GM12878 (cell line): ENCODE data around the gene NKD1. TPM values are rescaled to one million over a fixed set of nuclear protein-coding genes. Genes with fewer than 3 reads are reported as not detected.

Experiments used
- EGR1 ChIP-seq, 2 experiments: IDR thresholded peaks; 1 replicate in 1 of 2; 2 replicates in 1 of 2; pipeline ENCODE4 v1.6.1; 2011 to 2012; ENCODE audit warnings: low read depth in 2 of 2, low read length in 2 of 2, borderline replicate concordance in 1 of 2, mild to moderate bottlenecking in 1 of 2, moderate library complexity in 1 of 2
- MTA2 ChIP-seq: fragments of 450-650 bp; IDR thresholded peaks from 2 replicates; pipeline ENCODE4 v1.6.1; 2016; ENCODE audit warnings: low read depth, mild to moderate bottlenecking, moderate library complexity
- MTA3 ChIP-seq: IDR thresholded peaks from 2 replicates; pipeline ENCODE4 v1.6.1; 2012; ENCODE audit warnings: low read length, inconsistent platforms, borderline replicate concordance
- NR2F1 ChIP-seq: fragments of 450-650 bp; conservative IDR thresholded peaks from 2 replicates; pipeline ENCODE4 v1.6.1; 2017; ENCODE audit warnings: mild to moderate bottlenecking
- POU2F2 ChIP-seq: IDR thresholded peaks from 3 replicates; pipeline ENCODE4 v1.6.1; 2011; ENCODE audit warnings: low read depth, mild to moderate bottlenecking, low read length, borderline replicate concordance
- RELA ChIP-seq: fragments of 450-650 bp; IDR thresholded peaks from 2 replicates; pipeline ENCODE4 v1.8.0; 2014; ENCODE audit warnings: borderline replicate concordance; ENCODE audit not compliant: partially characterized antibody
- TCF12 ChIP-seq: IDR thresholded peaks from 2 replicates; pipeline ENCODE4 v1.6.1; 2011; ENCODE audit warnings: low read depth, mild to moderate bottlenecking, low read length
- ZNF274 ChIP-seq: IDR thresholded peaks from one replicate; pipeline ENCODE4 v1.8.0; 2011; ENCODE audit not compliant: insufficient read length, insufficient read depth
- polyA plus RNA-seq, 11 experiments: library from polyadenylated mRNA; depleted of rRNA in 4 of 11; unstranded in 6 of 11; stranded (reverse) in 5 of 11; fragments of >200 nt; fragmentation: Nextera tagmentation in 4 of 11; fragmentation: Illumina TruSeq in 1 of 11; extraction: Ambion mirVana in 4 of 11; extraction: Trizol in 1 of 11; gene quantifications; 1 replicate in 1 of 11; 2 replicates in 10 of 11; pipeline versions ENCODE4 v1.2.1 to v1.2.3, GENCODE V29; 2011 to 2016; ENCODE audit warnings: inconsistent platforms in 2 of 11, missing spikeins in 2 of 11, low read depth in 1 of 11
- total RNA-seq, 4 experiments: library from RNA; depleted of rRNA in 3 of 4; stranded (reverse); fragments of >200 nt in 3 of 4; fragmentation: Illumina TruSeq in 1 of 4; extraction: Trizol in 1 of 4; gene quantifications; 2 replicates each; pipeline versions ENCODE4 v1.2.1 to v1.2.3, GENCODE V29; 2013 to 2021
- TF ChIP-seq, protein P1 (sequence below): fragments of 450-650 bp; IDR thresholded peaks from 2 replicates; pipeline ENCODE4 v1.6.1; 2017; ENCODE audit warnings: mild to moderate bottlenecking, moderate library complexity
- TF ChIP-seq, protein P2 (sequence below): IDR thresholded peaks from 2 replicates; pipeline ENCODE4 v1.6.1; 2012; ENCODE audit warnings: low read depth, low read length, improper control_type of control experiment
- TF ChIP-seq, protein P3 (sequence below): IDR thresholded peaks from 2 replicates; pipeline ENCODE4 v1.6.1; 2012; ENCODE audit warnings: low read depth, low read length, improper control_type of control experiment
- TF ChIP-seq, protein P4 (sequence below): IDR thresholded peaks from 2 replicates; pipeline ENCODE4 v1.6.1; 2011; ENCODE audit warnings: borderline replicate concordance, low read depth, mild to moderate bottlenecking, moderate library complexity, mixed read lengths, low read length; ENCODE audit not compliant: insufficient read depth; ENCODE audit errors: extremely low read length
- TF ChIP-seq, protein P5 (sequence below): fragments of 450-650 bp; formaldehyde crosslinking; IDR thresholded peaks from 2 replicates; pipeline ENCODE4 v1.5.0; 2022; ENCODE audit warnings: mild to moderate bottlenecking, missing genetic modification characterization

The NKD1 gene
- total and polyA plus RNA-seq, 10 of the 15 experiments (the other 5 are each of a cell fraction or from before 2014, with no cell fraction given) = under 0.01 to 0.49 (median 0.04) TPM; not detected in 2

DNA sequence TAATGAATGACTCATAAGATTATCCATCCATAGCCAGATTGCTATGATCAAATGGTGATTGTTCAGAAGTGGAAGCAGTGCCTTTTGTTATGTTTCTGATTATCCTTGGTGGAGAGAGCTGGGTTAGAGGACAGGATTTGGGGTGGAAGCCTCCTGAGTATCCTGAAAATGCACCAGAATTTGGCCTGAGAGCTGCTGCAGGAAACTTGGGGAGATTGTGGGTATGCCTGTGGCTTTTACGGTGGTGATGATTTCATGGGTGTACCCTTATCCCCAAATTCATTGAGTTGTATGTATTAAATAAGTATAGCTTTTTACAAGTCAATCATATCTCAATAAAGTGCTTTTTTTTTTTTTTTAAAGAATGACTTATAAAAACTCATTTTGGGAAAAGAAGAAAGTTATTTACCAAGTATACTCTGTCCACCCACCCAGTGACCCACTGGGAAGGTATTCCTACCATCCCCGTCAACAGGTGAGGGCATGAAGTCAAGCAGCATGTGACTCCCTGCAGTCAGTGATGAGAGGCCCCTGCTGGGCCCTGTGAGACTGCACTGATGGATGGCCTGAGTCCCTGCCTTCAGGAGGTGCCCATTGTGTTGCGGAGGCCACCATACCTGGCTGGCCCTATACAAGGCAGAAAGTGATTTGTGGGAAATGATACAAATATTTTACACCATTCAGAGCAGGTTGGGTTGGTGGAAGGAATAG, 28.4 kb downstream of the NKD1 start (continued):
- TF ChIP-seq, protein P1, sequence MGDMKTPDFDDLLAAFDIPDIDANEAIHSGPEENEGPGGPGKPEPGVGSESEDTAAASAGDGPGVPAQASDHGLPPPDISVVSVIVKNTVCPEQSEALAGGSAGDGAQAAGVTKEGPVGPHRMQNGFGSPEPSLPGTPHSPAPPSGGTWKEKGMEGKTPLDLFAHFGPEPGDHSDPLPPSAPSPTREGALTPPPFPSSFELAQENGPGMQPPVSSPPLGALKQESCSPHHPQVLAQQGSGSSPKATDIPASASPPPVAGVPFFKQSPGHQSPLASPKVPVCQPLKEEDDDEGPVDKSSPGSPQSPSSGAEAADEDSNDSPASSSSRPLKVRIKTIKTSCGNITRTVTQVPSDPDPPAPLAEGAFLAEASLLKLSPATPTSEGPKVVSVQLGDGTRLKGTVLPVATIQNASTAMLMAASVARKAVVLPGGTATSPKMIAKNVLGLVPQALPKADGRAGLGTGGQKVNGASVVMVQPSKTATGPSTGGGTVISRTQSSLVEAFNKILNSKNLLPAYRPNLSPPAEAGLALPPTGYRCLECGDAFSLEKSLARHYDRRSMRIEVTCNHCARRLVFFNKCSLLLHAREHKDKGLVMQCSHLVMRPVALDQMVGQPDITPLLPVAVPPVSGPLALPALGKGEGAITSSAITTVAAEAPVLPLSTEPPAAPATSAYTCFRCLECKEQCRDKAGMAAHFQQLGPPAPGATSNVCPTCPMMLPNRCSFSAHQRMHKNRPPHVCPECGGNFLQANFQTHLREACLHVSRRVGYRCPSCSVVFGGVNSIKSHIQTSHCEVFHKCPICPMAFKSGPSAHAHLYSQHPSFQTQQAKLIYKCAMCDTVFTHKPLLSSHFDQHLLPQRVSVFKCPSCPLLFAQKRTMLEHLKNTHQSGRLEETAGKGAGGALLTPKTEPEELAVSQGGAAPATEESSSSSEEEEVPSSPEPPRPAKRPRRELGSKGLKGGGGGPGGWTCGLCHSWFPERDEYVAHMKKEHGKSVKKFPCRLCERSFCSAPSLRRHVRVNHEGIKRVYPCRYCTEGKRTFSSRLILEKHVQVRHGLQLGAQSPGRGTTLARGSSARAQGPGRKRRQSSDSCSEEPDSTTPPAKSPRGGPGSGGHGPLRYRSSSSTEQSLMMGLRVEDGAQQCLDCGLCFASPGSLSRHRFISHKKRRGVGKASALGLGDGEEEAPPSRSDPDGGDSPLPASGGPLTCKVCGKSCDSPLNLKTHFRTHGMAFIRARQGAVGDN = no peak
- TF ChIP-seq MTA2 (no peak), MTA3 (no peak), NR2F1 (no peak), EGR1 (IDR thresholded peaks at IDR 0.05; ENCODE audit: borderline replicate concordance in 1 of 2, low read depth in 2 of 2, low read length in 2 of 2) (no peak), POU2F2 (no peak), RELA (no peak), ZNF274 (no peak), TCF12 (no peak)
- TF ChIP-seq, protein P2, sequence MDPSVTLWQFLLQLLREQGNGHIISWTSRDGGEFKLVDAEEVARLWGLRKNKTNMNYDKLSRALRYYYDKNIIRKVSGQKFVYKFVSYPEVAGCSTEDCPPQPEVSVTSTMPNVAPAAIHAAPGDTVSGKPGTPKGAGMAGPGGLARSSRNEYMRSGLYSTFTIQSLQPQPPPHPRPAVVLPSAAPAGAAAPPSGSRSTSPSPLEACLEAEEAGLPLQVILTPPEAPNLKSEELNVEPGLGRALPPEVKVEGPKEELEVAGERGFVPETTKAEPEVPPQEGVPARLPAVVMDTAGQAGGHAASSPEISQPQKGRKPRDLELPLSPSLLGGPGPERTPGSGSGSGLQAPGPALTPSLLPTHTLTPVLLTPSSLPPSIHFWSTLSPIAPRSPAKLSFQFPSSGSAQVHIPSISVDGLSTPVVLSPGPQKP = no peak
- TF ChIP-seq, protein P3, sequence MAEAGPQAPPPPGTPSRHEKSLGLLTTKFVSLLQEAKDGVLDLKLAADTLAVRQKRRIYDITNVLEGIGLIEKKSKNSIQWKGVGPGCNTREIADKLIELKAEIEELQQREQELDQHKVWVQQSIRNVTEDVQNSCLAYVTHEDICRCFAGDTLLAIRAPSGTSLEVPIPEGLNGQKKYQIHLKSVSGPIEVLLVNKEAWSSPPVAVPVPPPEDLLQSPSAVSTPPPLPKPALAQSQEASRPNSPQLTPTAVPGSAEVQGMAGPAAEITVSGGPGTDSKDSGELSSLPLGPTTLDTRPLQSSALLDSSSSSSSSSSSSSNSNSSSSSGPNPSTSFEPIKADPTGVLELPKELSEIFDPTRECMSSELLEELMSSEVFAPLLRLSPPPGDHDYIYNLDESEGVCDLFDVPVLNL = no peak
- TF ChIP-seq, protein P4, sequence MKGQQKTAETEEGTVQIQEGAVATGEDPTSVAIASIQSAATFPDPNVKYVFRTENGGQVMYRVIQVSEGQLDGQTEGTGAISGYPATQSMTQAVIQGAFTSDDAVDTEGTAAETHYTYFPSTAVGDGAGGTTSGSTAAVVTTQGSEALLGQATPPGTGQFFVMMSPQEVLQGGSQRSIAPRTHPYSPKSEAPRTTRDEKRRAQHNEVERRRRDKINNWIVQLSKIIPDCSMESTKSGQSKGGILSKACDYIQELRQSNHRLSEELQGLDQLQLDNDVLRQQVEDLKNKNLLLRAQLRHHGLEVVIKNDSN = no peak
- TF ChIP-seq, protein P5, sequence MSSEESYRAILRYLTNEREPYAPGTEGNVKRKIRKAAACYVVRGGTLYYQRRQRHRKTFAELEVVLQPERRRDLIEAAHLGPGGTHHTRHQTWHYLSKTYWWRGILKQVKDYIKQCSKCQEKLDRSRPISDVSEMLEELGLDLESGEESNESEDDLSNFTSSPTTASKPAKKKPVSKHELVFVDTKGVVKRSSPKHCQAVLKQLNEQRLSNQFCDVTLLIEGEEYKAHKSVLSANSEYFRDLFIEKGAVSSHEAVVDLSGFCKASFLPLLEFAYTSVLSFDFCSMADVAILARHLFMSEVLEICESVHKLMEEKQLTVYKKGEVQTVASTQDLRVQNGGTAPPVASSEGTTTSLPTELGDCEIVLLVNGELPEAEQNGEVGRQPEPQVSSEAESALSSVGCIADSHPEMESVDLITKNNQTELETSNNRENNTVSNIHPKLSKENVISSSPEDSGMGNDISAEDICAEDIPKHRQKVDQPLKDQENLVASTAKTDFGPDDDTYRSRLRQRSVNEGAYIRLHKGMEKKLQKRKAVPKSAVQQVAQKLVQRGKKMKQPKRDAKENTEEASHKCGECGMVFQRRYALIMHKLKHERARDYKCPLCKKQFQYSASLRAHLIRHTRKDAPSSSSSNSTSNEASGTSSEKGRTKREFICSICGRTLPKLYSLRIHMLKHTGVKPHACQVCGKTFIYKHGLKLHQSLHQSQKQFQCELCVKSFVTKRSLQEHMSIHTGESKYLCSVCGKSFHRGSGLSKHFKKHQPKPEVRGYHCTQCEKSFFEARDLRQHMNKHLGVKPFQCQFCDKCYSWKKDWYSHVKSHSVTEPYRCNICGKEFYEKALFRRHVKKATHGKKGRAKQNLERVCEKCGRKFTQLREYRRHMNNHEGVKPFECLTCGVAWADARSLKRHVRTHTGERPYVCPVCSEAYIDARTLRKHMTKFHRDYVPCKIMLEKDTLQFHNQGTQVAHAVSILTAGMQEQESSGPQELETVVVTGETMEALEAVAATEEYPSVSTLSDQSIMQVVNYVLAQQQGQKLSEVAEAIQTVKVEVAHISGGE (CRISPR knock-in tag) = no peak
